ENCODE data around the gene ULK1.
A peak's percentile ranks its signal among the peaks of the same experiment; 100 is the strongest.

The ULK1 gene

GRCh38 chr12:131892711-131893604, 1.5 kb upstream of the ULK1 start:
- Histone ChIP-seq H3K9me3 (ENCODE audit: control insufficient read depth, insufficient read depth, low read length) (no peaks in the 10 kb centered on the region), H3K36me3 (ENCODE audit: insufficient read depth, low read length) (no peaks in the 10 kb centered on the region), H3K4me1 (ENCODE audit: insufficient read depth, low read length) (peaks cover 16% of the 10 kb centered on the region), H3K9ac (ENCODE audit: low read depth, low read length) (no peak overlapping the region)

- H3K9me3 ChIP-seq (ENCODE audit: control insufficient read depth, insufficient read depth, low read length), result no peaks in the 10 kb centered on the region
- H3K9ac ChIP-seq (ENCODE audit: low read depth, low read length), result peak overlapping the region; percentile 20; the same call in 1 of the 2 replicates
- H3K4me1 ChIP-seq (ENCODE audit: insufficient read depth, low read length), result peaks cover 16% of the 10 kb centered on the region
- H3K36me3 ChIP-seq (ENCODE audit: insufficient read depth, low read length), result no peaks in the 10 kb centered on the region
Observed at GRCh38 chr12:131893605-131894312, 663 bp upstream of the ULK1 start.

- H3K9me3 ChIP-seq (ENCODE audit: control insufficient read depth, insufficient read depth, low read length), result no peaks in the 10 kb centered on the region
- H3K4me1 ChIP-seq (ENCODE audit: insufficient read depth, low read length), result peaks cover 11% of the 10 kb centered on the region; the same call in 1 of the 2 replicates
- no peaks in the 10 kb centered on the region for H3K36me3 ChIP-seq (ENCODE audit: insufficient read depth, low read length)
- peak overlapping the region; percentile 55; the same call in 1 of the 2 replicates for H3K9ac ChIP-seq (ENCODE audit: low read depth, low read length)
Observed at GRCh38 chr12:131894981-131895639, 688 bp downstream of the ULK1 start.

- peak overlapping the region; percentile 55 for H3K9ac ChIP-seq (ENCODE audit: low read depth, low read length)
- H3K9me3 ChIP-seq (ENCODE audit: control insufficient read depth, insufficient read depth, low read length), result no peaks in the 10 kb centered on the region
- H3K36me3 ChIP-seq (ENCODE audit: insufficient read depth, low read length), result no peaks in the 10 kb centered on the region
- H3K4me1 ChIP-seq (ENCODE audit: insufficient read depth, low read length), result peaks cover 11% of the 10 kb centered on the region; the same call in 1 of the 2 replicates
Observed at GRCh38 chr12:131895640-131896079, 1.2 kb downstream of the ULK1 start.

GRCh38 chr12:131896080-131896810, 1.8 kb downstream of the ULK1 start:
- peaks cover 11% of the 10 kb centered on the region; the same call in 1 of the 2 replicates for H3K4me1 ChIP-seq (ENCODE audit: insufficient read depth, low read length)
- no peaks in the 10 kb centered on the region for H3K36me3 ChIP-seq (ENCODE audit: insufficient read depth, low read length)
- peak overlapping the region; percentile 55 for H3K9ac ChIP-seq (ENCODE audit: low read depth, low read length)
- no peaks in the 10 kb centered on the region for H3K9me3 ChIP-seq (ENCODE audit: control insufficient read depth, insufficient read depth, low read length)

- H3K4me1 ChIP-seq (ENCODE audit: insufficient read depth, low read length), result peaks cover 11% of the 10 kb centered on the region; the same call in 1 of the 2 replicates
- H3K36me3 ChIP-seq (ENCODE audit: insufficient read depth, low read length), result no peaks in the 10 kb centered on the region
- H3K9ac ChIP-seq (ENCODE audit: low read depth, low read length), result peak overlapping the region; percentile 55; the same call in 1 of the 2 replicates
- no peaks in the 10 kb centered on the region for H3K9me3 ChIP-seq (ENCODE audit: control insufficient read depth, insufficient read depth, low read length)
Observed at GRCh38 chr12:131896811-131897270, 2.4 kb downstream of the ULK1 start.

- Histone ChIP-seq H3K4me1 (ENCODE audit: insufficient read depth, low read length) (peaks cover 11% of the 10 kb centered on the region; the same call in 1 of the 2 replicates), H3K9me3 (ENCODE audit: control insufficient read depth, insufficient read depth, low read length) (no peaks in the 10 kb centered on the region), H3K36me3 (ENCODE audit: insufficient read depth, low read length) (no peaks in the 10 kb centered on the region), H3K9ac (ENCODE audit: low read depth, low read length) (no peak overlapping the region)
Observed at GRCh38 chr12:131897276-131897675, 2.9 kb downstream of the ULK1 start.

GRCh38 chr12:131897875-131898274, 3.5 kb downstream of the ULK1 start:
- Histone ChIP-seq H3K4me1 (ENCODE audit: insufficient read depth, low read length) (peaks cover 9% of the 10 kb centered on the region; the same call in 1 of the 2 replicates), H3K9ac (ENCODE audit: low read depth, low read length) (no peak overlapping the region), H3K36me3 (ENCODE audit: insufficient read depth, low read length) (no peaks in the 10 kb centered on the region), H3K9me3 (ENCODE audit: control insufficient read depth, insufficient read depth, low read length) (no peaks in the 10 kb centered on the region)

- Histone ChIP-seq H3K4me1 (ENCODE audit: insufficient read depth, low read length) (peaks cover 5% of the 10 kb centered on the region; the same call in 1 of the 2 replicates), H3K9me3 (ENCODE audit: control insufficient read depth, insufficient read depth, low read length) (no peaks in the 10 kb centered on the region), H3K36me3 (ENCODE audit: insufficient read depth, low read length) (no peaks in the 10 kb centered on the region), H3K9ac (ENCODE audit: low read depth, low read length) (no peak overlapping the region)
Observed at GRCh38 chr12:131900397-131900796, 6.0 kb downstream of the ULK1 start.

GRCh38 chr12:131901431-131902331, 7.3 kb downstream of the ULK1 start:
- no peaks in the 10 kb centered on the region for H3K9me3 ChIP-seq (ENCODE audit: control insufficient read depth, insufficient read depth, low read length)
- H3K4me1 ChIP-seq (ENCODE audit: insufficient read depth, low read length), result peaks cover 2% of the 10 kb centered on the region; the same call in 1 of the 2 replicates
- H3K36me3 ChIP-seq (ENCODE audit: insufficient read depth, low read length), result no peaks in the 10 kb centered on the region
- no peak overlapping the region for H3K9ac ChIP-seq (ENCODE audit: low read depth, low read length)

GRCh38 chr12:131902332-131903241, 8.2 kb downstream of the ULK1 start:
- H3K36me3 ChIP-seq (ENCODE audit: insufficient read depth, low read length), result no peaks in the 10 kb centered on the region
- H3K4me1 ChIP-seq (ENCODE audit: insufficient read depth, low read length), result no peaks in the 10 kb centered on the region
- no peak overlapping the region for H3K9ac ChIP-seq (ENCODE audit: low read depth, low read length)
- H3K9me3 ChIP-seq (ENCODE audit: control insufficient read depth, insufficient read depth, low read length), result no peaks in the 10 kb centered on the region
